SH-SY5Y (cell line): Measurements from ENCODE around the gene SEL1L2.

ENCODE experiments used
- GATA2 ChIP-seq: IDR thresholded peaks from 2 replicates; pipeline ENCODE4 v1.6.1; 2011; ENCODE audit warnings: mild to moderate bottlenecking, low read depth, low read length
- GATA3 ChIP-seq: IDR thresholded peaks from 2 replicates; pipeline ENCODE4 v1.6.1; 2011; ENCODE audit warnings: low read depth, mild to moderate bottlenecking, low read length, moderate library complexity

DNA sequence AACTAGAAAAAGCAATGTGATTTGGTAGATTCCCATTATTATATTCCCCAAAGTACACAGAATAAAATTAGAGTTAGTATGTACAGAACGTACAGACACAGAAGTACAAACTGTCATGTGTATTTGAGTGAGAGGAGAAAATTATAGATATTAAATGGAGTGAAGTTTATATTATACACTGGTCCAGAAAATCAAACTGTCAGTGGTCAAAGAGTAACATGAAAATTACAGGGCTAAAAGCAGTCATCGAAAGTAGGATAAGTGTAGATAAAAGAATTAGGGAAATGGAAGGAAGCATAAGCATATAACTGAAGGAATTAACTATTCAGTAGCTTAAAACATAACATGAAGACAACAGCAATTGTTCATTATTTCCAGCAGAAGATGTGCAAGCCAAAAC is 30.3 kb downstream of the SEL1L2 start:
- no peak for TF ChIP-seq GATA2
- TF ChIP-seq GATA3: no peak
